GM18858 (cell line): ENCODE results near the gene EN2.

ENCODE experiments used
- ATAC-seq: cut with Tn5 transposase; IDR thresholded peaks from one replicate; pipeline ENCODE4 v1.9.1; 2021; ENCODE audit not compliant: unreplicated experiment

EN2 gene

DNA sequence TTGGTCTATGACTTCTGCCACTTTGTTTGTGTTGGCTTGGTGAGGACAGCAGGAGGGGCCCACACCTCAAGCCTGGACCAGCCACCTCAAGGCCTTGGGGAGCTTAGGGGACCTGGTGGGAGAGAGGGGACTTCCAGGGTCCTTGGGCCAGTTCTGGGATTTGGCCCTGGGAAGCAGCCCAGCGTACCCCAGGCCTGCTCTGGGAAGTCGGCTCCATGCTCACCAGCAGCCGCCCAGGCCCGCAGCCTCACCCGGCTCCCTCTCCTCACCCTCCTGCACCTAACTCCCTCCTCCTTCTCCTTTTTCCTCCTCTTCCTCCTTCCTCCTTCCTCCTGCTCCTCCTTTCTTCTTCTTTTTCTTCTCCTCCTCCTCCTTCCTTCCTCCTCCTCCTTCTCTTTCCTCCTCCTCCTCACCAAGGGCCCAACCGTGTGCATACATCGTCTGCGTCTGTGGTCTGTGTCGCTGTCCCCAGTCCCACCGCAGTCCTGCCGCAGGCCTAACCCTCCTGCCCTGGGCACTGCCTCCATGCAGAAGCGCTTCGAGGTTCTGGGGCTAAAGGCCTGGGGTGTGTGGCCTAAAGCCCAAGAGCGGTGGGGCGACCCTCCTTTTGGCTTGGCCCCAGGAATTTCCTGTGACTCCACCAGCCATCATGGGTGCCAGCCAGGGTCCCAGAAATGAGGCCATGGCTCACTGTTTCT lies 5.3 kb downstream of the EN2 start:
- ATAC-seq, result no peak

GRCh38 chr7:155464183-155464582 lies 6.3 kb downstream of the EN2 start:
- ATAC-seq, result no peak

- ATAC-seq, result no peak
Observed at GRCh38 chr7:155464948-155465739, 7.2 kb downstream of the EN2 start.

- ATAC-seq, result no peak
Observed at GRCh38 chr7:155465761-155466141, 7.8 kb downstream of the EN2 start.

- ATAC-seq, result no peak
Observed at GRCh38 chr7:155466142-155466813, 8.3 kb downstream of the EN2 start.

- ATAC-seq, result peak; percentile 48
Observed at GRCh38 chr7:155466814-155467733, 9.1 kb downstream of the EN2 start.

DNA sequence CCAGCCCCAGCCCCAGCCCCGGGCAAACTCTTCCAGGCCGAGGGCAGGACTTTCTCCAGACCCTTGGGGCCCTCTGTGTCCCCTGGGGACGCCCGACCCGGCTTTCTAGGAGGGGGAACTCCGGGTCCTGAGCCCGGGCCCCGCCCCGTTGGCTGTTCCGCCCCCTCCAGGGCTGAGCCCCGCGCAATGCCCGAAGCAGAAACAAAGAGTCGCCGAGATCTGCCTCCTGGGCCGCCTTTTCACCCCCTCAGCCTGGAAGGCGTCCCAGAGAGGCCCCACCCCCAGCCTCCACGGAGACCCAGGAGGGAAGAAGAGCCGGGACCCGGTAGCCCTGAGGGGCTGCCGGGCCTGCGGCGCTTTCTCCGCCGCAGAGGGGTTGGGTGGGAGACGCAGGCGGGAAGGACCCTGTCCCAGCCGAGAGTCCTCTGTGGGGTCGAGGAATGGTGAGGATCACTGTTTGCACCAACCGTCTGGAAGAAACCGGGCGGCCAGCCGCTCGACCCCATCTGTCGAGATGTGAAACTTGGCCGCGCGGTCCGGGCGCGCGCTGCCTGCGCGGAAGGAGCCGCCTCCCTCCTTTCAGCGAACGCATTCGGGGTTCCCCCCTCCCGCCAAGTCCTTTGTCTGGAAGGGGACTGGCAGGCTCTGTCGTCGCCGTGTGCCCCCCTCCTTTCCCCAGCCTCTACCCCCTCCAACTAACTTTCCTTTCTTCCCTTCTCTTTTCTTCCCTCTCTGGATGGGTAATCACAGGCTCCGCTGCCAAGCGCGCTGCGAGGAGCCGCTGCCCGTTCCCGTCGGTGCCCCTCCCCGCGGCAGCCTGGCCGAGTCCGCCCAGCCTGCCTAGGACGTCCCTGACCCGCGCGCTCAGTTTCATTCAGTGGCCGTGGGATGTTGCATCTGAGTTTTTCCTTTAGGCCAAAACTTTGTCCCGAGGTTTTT lies 10.2 kb downstream of the EN2 start:
- no peak for ATAC-seq

DNA sequence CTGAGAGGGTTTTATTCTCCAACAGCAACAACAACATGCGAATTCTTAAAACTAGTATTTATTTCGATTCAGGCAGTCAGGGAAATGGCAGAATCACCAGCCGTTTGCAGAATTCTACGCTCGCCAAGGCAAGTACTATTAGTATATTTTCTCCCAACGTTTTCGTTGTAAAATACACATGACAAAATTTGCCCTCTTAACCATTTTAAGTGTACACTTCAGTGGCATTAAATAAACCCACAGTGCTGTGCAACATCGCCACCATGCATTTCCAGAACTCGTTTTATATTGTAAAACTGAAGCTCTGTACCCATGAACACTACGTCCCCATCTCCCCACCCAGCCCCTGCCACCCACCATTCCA lies 10.8 kb downstream of the EN2 start:
- no peak for ATAC-seq

GRCh38 chr7:155469311-155470185 lies 11.6 kb downstream of the EN2 start:
- no peak for ATAC-seq

DNA sequence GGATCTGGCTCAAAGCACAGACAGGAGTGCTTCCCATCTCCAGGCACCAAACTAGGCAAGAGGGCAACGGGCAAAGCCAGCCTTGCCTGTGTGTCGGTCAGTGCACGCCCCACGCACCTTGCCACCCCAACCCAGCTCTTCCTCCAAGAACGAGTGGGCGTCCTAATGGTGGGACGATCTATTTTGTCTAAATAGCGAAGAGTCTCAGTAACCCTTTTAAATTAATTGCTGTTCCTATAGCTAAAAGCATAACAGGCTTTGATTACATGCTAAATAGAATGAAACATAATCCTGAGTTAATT lies 12.2 kb downstream of the EN2 start:
- no peak for ATAC-seq

DNA sequence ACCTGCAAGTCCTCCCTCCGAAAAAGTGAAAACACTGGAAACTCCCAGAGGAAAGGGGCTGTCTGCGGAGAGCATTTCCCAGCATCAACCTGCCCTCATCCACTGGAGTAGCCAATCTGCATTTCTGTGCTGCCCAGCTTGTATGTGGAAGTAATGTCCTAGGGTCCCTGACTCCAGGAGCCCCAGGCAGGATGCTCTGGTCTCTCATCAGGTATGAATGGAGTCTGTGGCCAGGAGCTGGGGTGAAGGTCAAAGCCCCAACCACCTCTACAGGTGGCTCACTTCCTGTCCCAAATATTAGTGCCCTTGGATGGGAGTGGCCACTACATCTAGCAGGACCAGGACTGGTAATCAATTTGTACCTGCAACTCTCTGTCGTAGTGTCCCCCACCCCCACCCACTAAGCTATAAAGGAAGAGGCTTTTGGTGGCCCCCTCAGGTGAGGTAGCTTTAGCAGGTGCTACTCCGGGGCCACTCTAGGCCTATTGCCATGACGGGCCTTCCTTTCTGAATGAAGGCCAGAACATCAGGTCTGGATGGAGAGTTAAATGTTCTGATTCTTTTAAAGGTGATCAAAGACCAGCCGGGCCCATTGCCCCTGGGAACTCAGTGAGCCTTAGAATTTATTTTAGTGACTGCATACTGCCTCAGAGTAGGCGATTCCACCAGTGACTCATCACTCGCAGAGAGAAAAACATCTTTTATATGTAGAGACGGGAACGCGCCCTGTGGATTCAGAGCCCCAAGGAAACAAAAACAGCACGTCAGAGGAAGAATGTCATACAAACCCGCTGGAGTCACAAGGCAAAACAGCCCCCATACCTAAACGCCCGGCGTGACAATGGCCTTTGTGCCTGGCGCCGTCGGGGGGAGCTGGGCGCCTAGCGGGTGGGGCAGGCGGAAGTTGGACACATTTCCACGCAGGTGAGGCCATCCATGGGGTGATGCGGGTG lies 13.0 kb downstream of the EN2 start:
- ATAC-seq, result no peak

DNA sequence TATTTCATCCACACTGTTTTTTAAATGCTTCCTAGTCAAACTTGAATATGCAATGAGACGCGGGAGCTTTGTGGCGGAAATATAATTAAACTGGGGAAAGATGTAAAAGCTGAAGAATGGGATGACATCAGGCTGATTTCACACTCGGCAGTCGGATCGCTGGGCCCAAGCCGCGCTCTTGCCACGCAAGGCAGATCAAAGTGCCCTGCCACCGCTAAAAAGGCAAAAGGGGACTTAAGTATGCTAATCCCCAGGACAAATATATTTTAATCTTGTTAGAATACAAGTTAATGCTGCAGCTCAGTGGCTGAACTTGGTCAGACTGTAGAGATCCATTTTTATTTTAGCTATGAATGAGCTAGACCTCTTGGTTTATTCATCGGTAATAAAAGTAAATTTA lies 13.8 kb downstream of the EN2 start:
- ATAC-seq, result no peak

GRCh38 chr7:155477476-155477875 lies 19.5 kb downstream of the EN2 start:
- peak; percentile 94 for ATAC-seq

DNA sequence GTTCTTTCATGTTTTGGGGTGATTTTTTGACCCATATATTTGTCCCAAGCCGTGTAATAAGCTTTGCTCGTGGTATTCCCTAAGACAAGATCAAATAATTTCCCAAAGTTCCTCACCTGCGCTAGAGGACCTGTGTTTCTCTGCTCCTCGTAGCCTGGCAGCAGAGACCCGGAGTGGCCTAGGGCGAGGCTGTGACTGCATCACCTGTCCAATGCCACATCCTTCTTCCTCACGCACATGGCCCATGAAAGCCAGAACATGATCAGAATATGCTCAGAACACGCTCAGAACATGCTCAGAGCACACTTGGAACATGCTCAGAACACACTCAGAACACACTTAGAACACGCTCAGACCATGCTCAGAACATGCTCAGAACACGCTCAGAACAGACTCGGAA lies 23.8 kb downstream of the EN2 start:
- no peak for ATAC-seq

- ATAC-seq, result no peak
Observed at GRCh38 chr7:155482511-155483183, 24.7 kb downstream of the EN2 start.

DNA sequence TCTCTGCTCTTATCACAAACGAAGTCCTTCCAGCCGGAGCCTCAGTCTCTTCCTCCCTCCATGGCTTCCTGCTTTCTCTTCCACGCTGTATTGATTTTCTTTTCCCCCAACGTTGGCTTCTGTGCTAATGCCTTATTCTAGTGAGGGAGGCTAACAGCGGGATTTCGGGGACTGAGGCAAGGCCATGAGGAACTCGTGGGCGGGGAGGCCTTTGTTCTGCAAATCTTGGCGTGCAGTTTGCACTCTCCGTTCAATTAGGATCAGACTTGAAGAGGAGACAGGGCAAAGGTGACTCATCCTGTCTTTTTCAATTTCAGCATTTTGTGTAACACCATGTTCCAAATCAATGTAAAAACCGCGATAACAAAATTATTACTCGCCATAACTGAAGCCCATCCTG lies 25.3 kb downstream of the EN2 start:
- ATAC-seq, result no peak

DNA sequence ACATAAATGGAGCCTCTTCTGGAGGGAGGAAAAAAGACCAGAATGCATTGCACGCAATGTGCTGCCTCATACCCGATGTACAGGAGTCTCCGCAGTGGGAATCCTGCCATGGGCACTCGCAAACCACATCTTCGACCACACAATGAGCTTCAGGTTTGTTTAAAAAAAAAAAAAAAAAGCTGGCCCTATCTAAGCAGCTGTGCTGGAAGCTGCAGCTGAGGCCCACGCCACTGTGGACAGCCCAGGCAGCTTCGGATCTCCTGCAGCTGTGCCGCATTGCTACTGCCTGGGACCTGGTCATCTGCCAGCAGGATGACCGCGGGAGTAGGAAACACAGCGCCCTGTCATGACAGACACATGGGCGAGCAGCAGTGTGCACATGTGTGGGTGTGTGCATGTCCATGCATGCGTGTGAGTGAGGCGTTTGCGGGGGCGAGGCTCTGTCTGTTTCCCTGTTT lies 26.0 kb downstream of the EN2 start:
- ATAC-seq, result no peak
